GM23338 (cell line): Measurements from ENCODE around the gene FGF11. TPM values are rescaled to one million over a fixed set of nuclear protein-coding genes. Genes with fewer than 3 reads are reported as not detected.

ENCODE experiments used
- ATAC-seq: fragments of 200-7000 bp; cut with Tn5 transposase; 3 replicates; pipeline ENCODE4 v1.9.1; 2020
- DNase-seq: peaks from one replicate; pipeline ENCODE4 v3.0.0-alpha.2; 2015; ENCODE audit warnings: low spot score
- H2AFZ ChIP-seq: fragments of 200-600 bp; sonication (generic); 2 replicates; pipeline ENCODE4 v1.8.0; 2016; ENCODE audit warnings: antibody characterized with exemption, mild to moderate bottlenecking, moderate library complexity
- H3F3A ChIP-seq: fragments of 200-600 bp; sonication (generic); replicated peaks from 2 replicates; pipeline ENCODE4 v1.8.0; 2017; ENCODE audit warnings: antibody characterized with exemption, mixed run types, low read depth
- H3K27ac ChIP-seq: fragments of 200-600 bp; sonication (generic); 2 replicates; pipeline ENCODE4 v1.6.1; 2016; ENCODE audit warnings: low read depth
- H3K27me3 ChIP-seq: fragments of 200-600 bp; sonication (generic); 2 replicates; pipeline ENCODE4 v1.8.0; 2016; ENCODE audit warnings: mild to moderate bottlenecking, mixed run types, moderate library complexity; ENCODE audit not compliant: insufficient read depth
- H3K36me3 ChIP-seq: fragments of 200-600 bp; sonication (generic); 2 replicates; pipeline ENCODE4 v1.8.0; 2016; ENCODE audit warnings: mild to moderate bottlenecking; ENCODE audit not compliant: insufficient read depth
- H3K4me1 ChIP-seq: fragments of 200-600 bp; sonication (generic); 2 replicates; pipeline ENCODE4 v1.8.0; 2016; ENCODE audit warnings: mild to moderate bottlenecking, moderate library complexity; ENCODE audit not compliant: insufficient read depth
- H3K4me2 ChIP-seq: fragments of 200-600 bp; sonication (generic); 2 replicates; pipeline ENCODE4 v1.7.1; 2017; ENCODE audit warnings: mixed run types
- H3K4me3 ChIP-seq: fragments of 200-600 bp; sonication (generic); 2 replicates; pipeline ENCODE4 v1.6.1; 2016; ENCODE audit warnings: mixed run types
- H3K79me2 ChIP-seq: fragments of 200-600 bp; sonication (generic); replicated peaks from 2 replicates; pipeline ENCODE4 v1.8.0; 2017; ENCODE audit warnings: mild to moderate bottlenecking; ENCODE audit not compliant: insufficient read depth
- H3K9me2 ChIP-seq: fragments of 200-600 bp; sonication (generic); 2 replicates; pipeline ENCODE4 v1.8.0; 2017; ENCODE audit not compliant: insufficient read depth
- H4K20me1 ChIP-seq: fragments of 200-600 bp; sonication (generic); replicated peaks from 2 replicates; pipeline ENCODE4 v1.8.0; 2017; ENCODE audit warnings: mild to moderate bottlenecking; ENCODE audit not compliant: insufficient read depth
- H3K27ac Mint-ChIP-seq: 2 replicates; pipeline ENCODE4 v1.8.0; 2020; ENCODE audit warnings: inconsistent platforms, mild to moderate bottlenecking, moderate library complexity, mixed read lengths
- H3K27me3 Mint-ChIP-seq: 3 replicates; pipeline ENCODE4 v1.8.0; 2022; ENCODE audit warnings: low read depth, mild to moderate bottlenecking, moderate library complexity, mixed read lengths, inconsistent platforms; ENCODE audit not compliant: insufficient read depth, poor library complexity
- H3K36me3 Mint-ChIP-seq: 3 replicates; pipeline ENCODE4 v1.8.0; 2021; ENCODE audit warnings: low read depth, mild to moderate bottlenecking, inconsistent platforms, moderate library complexity, mixed read lengths
- H3K4me1 Mint-ChIP-seq: 3 replicates; pipeline ENCODE4 v1.8.0; 2020; ENCODE audit warnings: mild to moderate bottlenecking, inconsistent platforms, mixed read lengths
- H3K4me3 Mint-ChIP-seq: 3 replicates; pipeline ENCODE4 v1.8.0; 2021; ENCODE audit warnings: moderate library complexity, mild to moderate bottlenecking, inconsistent platforms, mixed read lengths
- H3K9me3 Mint-ChIP-seq: 3 replicates; pipeline ENCODE4 v1.8.0; 2020; ENCODE audit warnings: moderate library complexity, mild to moderate bottlenecking, inconsistent platforms, mixed read lengths
- EZH2 ChIP-seq: fragments of 200-600 bp; sonication (generic); IDR thresholded peaks from one replicate; pipeline ENCODE4 v1.8.0; 2017; ENCODE audit warnings: antibody characterized with exemption, mild to moderate bottlenecking, low read depth; ENCODE audit not compliant: unreplicated experiment
- EZH2phosphoT487 ChIP-seq: fragments of 200-600 bp; sonication (generic); IDR thresholded peaks from one replicate; pipeline ENCODE4 v1.8.1; 2018; ENCODE audit warnings: antibody characterized with exemption; ENCODE audit not compliant: unreplicated experiment
- JUNB ChIP-seq: IDR thresholded peaks from one replicate; pipeline ENCODE4 v1.6.1; 2016; ENCODE audit warnings: antibody characterized with exemption; ENCODE audit not compliant: unreplicated experiment
- NANOG ChIP-seq: IDR thresholded peaks from 2 replicates; pipeline ENCODE4 v1.6.1; 2016; ENCODE audit warnings: antibody characterized with exemption, borderline replicate concordance
- POLR2AphosphoS5 ChIP-seq: IDR thresholded peaks from 2 replicates; pipeline ENCODE4 v1.6.1; 2016; ENCODE audit warnings: antibody characterized with exemption, low read depth
- ZNF114 ChIP-seq: fragments of 250-450 bp; sonication (Bioruptor Pico); IDR thresholded peaks from 2 replicates; pipeline ENCODE4 v1.5.0; 2020; ENCODE audit warnings: mild to moderate bottlenecking, moderate library complexity
- polyA plus RNA-seq: library from polyadenylated mRNA; unstranded; fragments of >200 nt; fragmentation: Nextera tagmentation; extraction: Ambion mirVana; gene quantifications from 2 replicates; pipeline ENCODE4 v1.2.1, GENCODE V29; 2016
- total RNA-seq: library from RNA; depleted of rRNA; stranded (reverse); fragments of >200 nt; shearing (Covaris generic); gene quantifications from 2 replicates; pipeline ENCODE4 v1.2.3, GENCODE V29; 2014
- TF ChIP-seq, protein P1 (sequence below): IDR thresholded peaks from 2 replicates; pipeline ENCODE4 v1.6.1; 2016; ENCODE audit warnings: antibody characterized with exemption
- TF ChIP-seq, protein P2 (sequence below), 2 experiments: fragments of 200-600 bp in 1 of 2; sonication (generic) in 1 of 2; conservative IDR thresholded peaks; 2 replicates each; pipeline versions ENCODE4 v1.5.1 to v1.6.1; 2016 to 2017; ENCODE audit warnings: antibody characterized with exemption in 2 of 2, low read depth in 2 of 2, mild to moderate bottlenecking in 2 of 2, moderate library complexity in 1 of 2
- TF ChIP-seq, protein P3 (sequence below): fragments of 250-450 bp; sonication (Bioruptor Pico); IDR thresholded peaks from 2 replicates; pipeline ENCODE4 v1.5.0; 2020; ENCODE audit warnings: mild to moderate bottlenecking, moderate library complexity

FGF11 gene
- total and polyA plus RNA-seq, 2 experiments from 2014 or later: 11.1 to 16.6 TPM

DNA sequence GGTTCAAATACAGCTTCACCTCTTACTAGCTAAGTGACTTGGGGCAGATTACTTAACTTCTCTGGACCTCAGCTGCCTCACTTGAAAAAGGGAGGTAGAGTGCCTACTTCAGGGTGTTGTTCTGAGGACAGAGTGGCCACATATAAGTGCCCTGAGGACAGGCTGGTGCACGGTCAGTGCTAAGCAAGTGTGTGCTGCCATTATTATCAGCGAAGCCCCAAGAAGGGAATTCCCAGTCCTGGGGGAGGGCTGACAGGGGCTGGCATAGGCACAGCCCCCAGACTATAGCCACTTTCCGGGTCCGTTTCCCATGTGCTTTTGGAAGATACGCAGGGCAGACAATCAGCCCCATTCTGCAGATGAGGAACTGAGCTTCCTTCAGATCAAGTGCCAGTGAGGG lies 37.6 kb downstream of the FGF11 start:
- Histone ChIP-seq H3K4me2 (no peak overlapping the region), H3K4me3 (no peak overlapping the region), H3K79me2 (peaks cover 58% of the 10 kb centered on the region), H3K36me3 (no peaks in the 10 kb centered on the region), H3K27me3 (no peaks in the 10 kb centered on the region), H3K27ac (no peak overlapping the region), H2AFZ (no peak overlapping the region), H3K4me1 (peaks cover 21% of the 10 kb centered on the region), H3K9me2 (no peaks in the 10 kb centered on the region), H3F3A (0 out of 2 replicates have a peak, but pooled peaks cover 4% of the 10 kb centered on the region), H4K20me1 (peaks cover 8% of the 10 kb centered on the region; the same call in 1 of the 2 replicates)
- ATAC-seq (no peak), DNase-seq (no peak)
- no peak overlapping the region for H3K27ac Mint-ChIP-seq
- peaks cover 13% of the 10 kb centered on the region for H3K27me3 Mint-ChIP-seq
- peaks cover 5% of the 10 kb centered on the region; the same call in 1 of the 3 replicates for H3K36me3 Mint-ChIP-seq
- no peaks in the 10 kb centered on the region; the same call in 2 of the 3 replicates for H3K9me3 Mint-ChIP-seq
- H3K4me1 Mint-ChIP-seq: peaks cover 38% of the 10 kb centered on the region
- TF ChIP-seq, protein P1, sequence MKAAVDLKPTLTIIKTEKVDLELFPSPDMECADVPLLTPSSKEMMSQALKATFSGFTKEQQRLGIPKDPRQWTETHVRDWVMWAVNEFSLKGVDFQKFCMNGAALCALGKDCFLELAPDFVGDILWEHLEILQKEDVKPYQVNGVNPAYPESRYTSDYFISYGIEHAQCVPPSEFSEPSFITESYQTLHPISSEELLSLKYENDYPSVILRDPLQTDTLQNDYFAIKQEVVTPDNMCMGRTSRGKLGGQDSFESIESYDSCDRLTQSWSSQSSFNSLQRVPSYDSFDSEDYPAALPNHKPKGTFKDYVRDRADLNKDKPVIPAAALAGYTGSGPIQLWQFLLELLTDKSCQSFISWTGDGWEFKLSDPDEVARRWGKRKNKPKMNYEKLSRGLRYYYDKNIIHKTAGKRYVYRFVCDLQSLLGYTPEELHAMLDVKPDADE: no peak
- TF ChIP-seq EZH2phosphoT487 (no peak), POLR2AphosphoS5 (no peak), JUNB (no peak), ZNF114 (CRISPR knock-in tag) (no peak), EZH2 (no peak), NANOG (no peak)
- TF ChIP-seq, protein P2, sequence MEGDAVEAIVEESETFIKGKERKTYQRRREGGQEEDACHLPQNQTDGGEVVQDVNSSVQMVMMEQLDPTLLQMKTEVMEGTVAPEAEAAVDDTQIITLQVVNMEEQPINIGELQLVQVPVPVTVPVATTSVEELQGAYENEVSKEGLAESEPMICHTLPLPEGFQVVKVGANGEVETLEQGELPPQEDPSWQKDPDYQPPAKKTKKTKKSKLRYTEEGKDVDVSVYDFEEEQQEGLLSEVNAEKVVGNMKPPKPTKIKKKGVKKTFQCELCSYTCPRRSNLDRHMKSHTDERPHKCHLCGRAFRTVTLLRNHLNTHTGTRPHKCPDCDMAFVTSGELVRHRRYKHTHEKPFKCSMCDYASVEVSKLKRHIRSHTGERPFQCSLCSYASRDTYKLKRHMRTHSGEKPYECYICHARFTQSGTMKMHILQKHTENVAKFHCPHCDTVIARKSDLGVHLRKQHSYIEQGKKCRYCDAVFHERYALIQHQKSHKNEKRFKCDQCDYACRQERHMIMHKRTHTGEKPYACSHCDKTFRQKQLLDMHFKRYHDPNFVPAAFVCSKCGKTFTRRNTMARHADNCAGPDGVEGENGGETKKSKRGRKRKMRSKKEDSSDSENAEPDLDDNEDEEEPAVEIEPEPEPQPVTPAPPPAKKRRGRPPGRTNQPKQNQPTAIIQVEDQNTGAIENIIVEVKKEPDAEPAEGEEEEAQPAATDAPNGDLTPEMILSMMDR (conservative IDR thresholded peaks at IDR 0.05; ENCODE audit: low read depth in 2 of 2): no peak
- TF ChIP-seq, protein P3, sequence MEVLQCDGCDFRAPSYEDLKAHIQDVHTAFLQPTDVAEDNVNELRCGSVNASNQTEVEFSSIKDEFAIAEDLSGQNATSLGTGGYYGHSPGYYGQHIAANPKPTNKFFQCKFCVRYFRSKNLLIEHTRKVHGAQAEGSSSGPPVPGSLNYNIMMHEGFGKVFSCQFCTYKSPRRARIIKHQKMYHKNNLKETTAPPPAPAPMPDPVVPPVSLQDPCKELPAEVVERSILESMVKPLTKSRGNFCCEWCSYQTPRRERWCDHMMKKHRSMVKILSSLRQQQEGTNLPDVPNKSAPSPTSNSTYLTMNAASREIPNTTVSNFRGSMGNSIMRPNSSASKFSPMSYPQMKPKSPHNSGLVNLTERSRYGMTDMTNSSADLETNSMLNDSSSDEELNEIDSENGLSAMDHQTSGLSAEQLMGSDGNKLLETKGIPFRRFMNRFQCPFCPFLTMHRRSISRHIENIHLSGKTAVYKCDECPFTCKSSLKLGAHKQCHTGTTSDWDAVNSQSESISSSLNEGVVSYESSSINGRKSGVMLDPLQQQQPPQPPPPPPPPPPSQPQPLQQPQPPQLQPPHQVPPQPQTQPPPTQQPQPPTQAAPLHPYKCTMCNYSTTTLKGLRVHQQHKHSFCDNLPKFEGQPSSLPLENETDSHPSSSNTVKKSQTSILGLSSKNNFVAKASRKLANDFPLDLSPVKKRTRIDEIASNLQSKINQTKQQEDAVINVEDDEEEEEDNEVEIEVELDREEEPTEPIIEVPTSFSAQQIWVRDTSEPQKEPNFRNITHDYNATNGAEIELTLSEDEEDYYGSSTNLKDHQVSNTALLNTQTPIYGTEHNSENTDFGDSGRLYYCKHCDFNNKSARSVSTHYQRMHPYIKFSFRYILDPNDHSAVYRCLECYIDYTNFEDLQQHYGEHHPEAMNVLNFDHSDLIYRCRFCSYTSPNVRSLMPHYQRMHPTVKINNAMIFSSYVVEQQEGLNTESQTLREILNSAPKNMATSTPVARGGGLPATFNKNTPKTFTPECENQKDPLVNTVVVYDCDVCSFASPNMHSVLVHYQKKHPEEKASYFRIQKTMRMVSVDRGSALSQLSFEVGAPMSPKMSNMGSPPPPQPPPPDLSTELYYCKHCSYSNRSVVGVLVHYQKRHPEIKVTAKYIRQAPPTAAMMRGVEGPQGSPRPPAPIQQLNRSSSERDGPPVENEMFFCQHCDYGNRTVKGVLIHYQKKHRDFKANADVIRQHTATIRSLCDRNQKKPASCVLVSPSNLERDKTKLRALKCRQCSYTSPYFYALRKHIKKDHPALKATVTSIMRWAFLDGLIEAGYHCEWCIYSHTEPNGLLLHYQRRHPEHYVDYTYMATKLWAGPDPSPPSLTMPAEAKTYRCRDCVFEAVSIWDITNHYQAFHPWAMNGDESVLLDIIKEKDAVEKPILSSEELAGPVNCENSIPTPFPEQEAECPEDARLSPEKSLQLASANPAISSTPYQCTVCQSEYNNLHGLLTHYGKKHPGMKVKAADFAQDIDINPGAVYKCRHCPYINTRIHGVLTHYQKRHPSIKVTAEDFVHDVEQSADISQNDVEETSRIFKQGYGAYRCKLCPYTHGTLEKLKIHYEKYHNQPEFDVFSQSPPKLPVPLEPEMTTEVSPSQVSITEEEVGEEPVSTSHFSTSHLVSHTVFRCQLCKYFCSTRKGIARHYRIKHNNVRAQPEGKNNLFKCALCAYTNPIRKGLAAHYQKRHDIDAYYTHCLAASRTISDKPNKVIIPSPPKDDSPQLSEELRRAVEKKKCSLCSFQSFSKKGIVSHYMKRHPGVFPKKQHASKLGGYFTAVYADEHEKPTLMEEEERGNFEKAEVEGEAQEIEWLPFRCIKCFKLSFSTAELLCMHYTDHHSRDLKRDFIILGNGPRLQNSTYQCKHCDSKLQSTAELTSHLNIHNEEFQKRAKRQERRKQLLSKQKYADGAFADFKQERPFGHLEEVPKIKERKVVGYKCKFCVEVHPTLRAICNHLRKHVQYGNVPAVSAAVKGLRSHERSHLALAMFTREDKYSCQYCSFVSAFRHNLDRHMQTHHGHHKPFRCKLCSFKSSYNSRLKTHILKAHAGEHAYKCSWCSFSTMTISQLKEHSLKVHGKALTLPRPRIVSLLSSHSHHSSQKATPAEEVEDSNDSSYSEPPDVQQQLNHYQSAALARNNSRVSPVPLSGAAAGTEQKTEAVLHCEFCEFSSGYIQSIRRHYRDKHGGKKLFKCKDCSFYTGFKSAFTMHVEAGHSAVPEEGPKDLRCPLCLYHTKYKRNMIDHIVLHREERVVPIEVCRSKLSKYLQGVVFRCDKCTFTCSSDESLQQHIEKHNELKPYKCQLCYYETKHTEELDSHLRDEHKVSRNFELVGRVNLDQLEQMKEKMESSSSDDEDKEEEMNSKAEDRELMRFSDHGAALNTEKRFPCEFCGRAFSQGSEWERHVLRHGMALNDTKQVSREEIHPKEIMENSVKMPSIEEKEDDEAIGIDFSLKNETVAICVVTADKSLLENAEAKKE (CRISPR knock-in tag): no peak
- no peak overlapping the region for H3K4me3 Mint-ChIP-seq
